ENCODE data around the gene ABHD10. TPM values are rescaled to one million over a fixed set of nuclear protein-coding genes. Genes with fewer than 3 reads are reported as not detected.
A peak's percentile ranks its signal among the peaks of the same experiment; 100 is the strongest.

Gene ABHD10
- total RNA-seq, 1 experiment from 2014 or later = 21.8 TPM

DNA sequence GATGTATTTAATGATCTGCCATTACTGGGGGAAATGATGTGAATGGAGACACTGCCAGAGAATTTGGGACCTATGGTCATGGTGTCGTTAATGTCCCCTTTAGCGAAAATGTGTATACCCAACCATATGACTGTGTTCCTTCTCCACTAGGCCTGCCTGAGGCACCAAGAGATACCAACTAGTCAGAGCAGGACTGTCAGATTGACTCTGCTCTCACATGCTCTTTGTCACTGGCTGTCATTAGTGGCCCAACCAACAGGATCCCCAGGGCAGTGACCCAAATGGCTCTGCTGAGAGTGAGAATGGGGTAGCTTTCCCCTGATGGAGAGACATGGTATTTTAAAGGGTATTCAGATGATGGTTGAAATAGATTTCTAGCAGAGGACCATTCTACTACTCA is 22.7 kb downstream of the ABHD10 start:
- Histone ChIP-seq H3K18ac (ENCODE audit: insufficient read length, low read depth, low read length) (no peak overlapping the region), H3K56ac (ENCODE audit: insufficient read length, low read depth, low read length) (no peak overlapping the region), H3K4me2 (ENCODE audit: insufficient read depth, insufficient read length, low read length) (no peak overlapping the region), H4K20me1 (ENCODE audit: control insufficient read depth, insufficient read depth, insufficient read length) (no peaks in the 10 kb centered on the region), H4K8ac (replicated peaks; ENCODE audit: insufficient read length, low read depth, low read length) (no peak overlapping the region), H3K9me3 (ENCODE audit: control insufficient read depth, low read depth, low read length) (no peaks in the 10 kb centered on the region), H3K79me2 (ENCODE audit: insufficient read depth, low read length) (no peaks in the 10 kb centered on the region), H2BK12ac (ENCODE audit: insufficient read length, low read depth, low read length) (no peak overlapping the region), H3T11ph (ENCODE audit: low read length) (no peak overlapping the region), H3K23me2 (ENCODE audit: insufficient read length, low read depth, low read length, poor library complexity, severe bottlenecking) (peaks cover 15% of the 10 kb centered on the region), H3K9ac (ENCODE audit: extremely low read depth, insufficient read length, low read length) (no peak overlapping the region), H3K27me3 (ENCODE audit: insufficient read depth, low read length) (no peaks in the 10 kb centered on the region), H4K5ac (ENCODE audit: insufficient read length, low read depth, low read length) (no peak overlapping the region), H2BK120ac (ENCODE audit: low read depth, low read length, poor library complexity, severe bottlenecking) (no peak overlapping the region), H3K23ac (ENCODE audit: insufficient read length, low read depth, low read length) (no peak overlapping the region), H2AK5ac (ENCODE audit: insufficient read length, low read length) (no peak overlapping the region), H4K91ac (ENCODE audit: insufficient read length, low read depth, low read length) (no peak overlapping the region), H2BK20ac (ENCODE audit: low read depth, low read length, poor library complexity, severe bottlenecking) (no peak overlapping the region), H3K4ac (ENCODE audit: low read depth, low read length) (no peak overlapping the region), H2BK15ac (ENCODE audit: low read depth, low read length) (no peak overlapping the region), H2AFZ (ENCODE audit: low read length) (no peak overlapping the region), H3K79me1 (ENCODE audit: insufficient read depth, low read depth, low read length, poor library complexity, severe bottlenecking) (no peaks in the 10 kb centered on the region), H3K4me1 (ENCODE audit: insufficient read depth, low read length) (0 out of 2 replicates have a peak, but pooled peaks cover 7% of the 10 kb centered on the region), H3K14ac (ENCODE audit: insufficient read depth, low read length) (no peak overlapping the region), H3K27ac (ENCODE audit: insufficient read length, low read depth, low read length) (no peak overlapping the region), H2BK5ac (ENCODE audit: insufficient read length, low read length) (no peak overlapping the region)
- peak overlapping the region in 1 of 2 experiments; percentile 21; a peak in 1 of 5 replicates for H3K4me3 Mint-ChIP-seq
- TF ChIP-seq, protein P1, sequence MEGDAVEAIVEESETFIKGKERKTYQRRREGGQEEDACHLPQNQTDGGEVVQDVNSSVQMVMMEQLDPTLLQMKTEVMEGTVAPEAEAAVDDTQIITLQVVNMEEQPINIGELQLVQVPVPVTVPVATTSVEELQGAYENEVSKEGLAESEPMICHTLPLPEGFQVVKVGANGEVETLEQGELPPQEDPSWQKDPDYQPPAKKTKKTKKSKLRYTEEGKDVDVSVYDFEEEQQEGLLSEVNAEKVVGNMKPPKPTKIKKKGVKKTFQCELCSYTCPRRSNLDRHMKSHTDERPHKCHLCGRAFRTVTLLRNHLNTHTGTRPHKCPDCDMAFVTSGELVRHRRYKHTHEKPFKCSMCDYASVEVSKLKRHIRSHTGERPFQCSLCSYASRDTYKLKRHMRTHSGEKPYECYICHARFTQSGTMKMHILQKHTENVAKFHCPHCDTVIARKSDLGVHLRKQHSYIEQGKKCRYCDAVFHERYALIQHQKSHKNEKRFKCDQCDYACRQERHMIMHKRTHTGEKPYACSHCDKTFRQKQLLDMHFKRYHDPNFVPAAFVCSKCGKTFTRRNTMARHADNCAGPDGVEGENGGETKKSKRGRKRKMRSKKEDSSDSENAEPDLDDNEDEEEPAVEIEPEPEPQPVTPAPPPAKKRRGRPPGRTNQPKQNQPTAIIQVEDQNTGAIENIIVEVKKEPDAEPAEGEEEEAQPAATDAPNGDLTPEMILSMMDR (conservative IDR thresholded peaks at IDR 0.05) = no peak
- no peaks in the 10 kb centered on the region for H3K9me3 Mint-ChIP-seq
- no peak overlapping the region for H3K27ac Mint-ChIP-seq
- H3K27me3 Mint-ChIP-seq (ENCODE audit: low read depth) = peaks cover 26% of the 10 kb centered on the region
- WGBS (ENCODE audit: extremely low coverage, insufficient read length, low lambda C conversion rate) = no CpG with 5 or more reads among the region's 2 CpGs
- H3K4me1 Mint-ChIP-seq = peaks cover 32 to 51% of the 10 kb centered on the region in 2 experiments
- DNase-seq = no peak
- peaks cover 0 to 12% (median 5%) of the 10 kb centered on the region in 3 experiments; a peak in 4 of 7 replicates for H3K36me3 Mint-ChIP-seq (ENCODE audit: insufficient read depth in 1 of 3, low read depth in 3 of 3)
